AG10803 (cell line): Measurements from ENCODE around the gene FUT7.

Experiments used
- DNase-seq: peaks from one replicate; pipeline ENCODE4 v3.0.0; 2010; ENCODE audit warnings: low read depth
- H3K4me3 ChIP-seq: 2 replicates; pipeline ENCODE4 v1.5.1; 2011; ENCODE audit warnings: mild to moderate bottlenecking, low read length, control low read depth
- CTCF ChIP-seq: conservative IDR thresholded peaks from 2 replicates; pipeline ENCODE4 v1.5.1; 2011; ENCODE audit warnings: mild to moderate bottlenecking, low read length, control low read depth, inconsistent platforms

The FUT7 gene

DNA sequence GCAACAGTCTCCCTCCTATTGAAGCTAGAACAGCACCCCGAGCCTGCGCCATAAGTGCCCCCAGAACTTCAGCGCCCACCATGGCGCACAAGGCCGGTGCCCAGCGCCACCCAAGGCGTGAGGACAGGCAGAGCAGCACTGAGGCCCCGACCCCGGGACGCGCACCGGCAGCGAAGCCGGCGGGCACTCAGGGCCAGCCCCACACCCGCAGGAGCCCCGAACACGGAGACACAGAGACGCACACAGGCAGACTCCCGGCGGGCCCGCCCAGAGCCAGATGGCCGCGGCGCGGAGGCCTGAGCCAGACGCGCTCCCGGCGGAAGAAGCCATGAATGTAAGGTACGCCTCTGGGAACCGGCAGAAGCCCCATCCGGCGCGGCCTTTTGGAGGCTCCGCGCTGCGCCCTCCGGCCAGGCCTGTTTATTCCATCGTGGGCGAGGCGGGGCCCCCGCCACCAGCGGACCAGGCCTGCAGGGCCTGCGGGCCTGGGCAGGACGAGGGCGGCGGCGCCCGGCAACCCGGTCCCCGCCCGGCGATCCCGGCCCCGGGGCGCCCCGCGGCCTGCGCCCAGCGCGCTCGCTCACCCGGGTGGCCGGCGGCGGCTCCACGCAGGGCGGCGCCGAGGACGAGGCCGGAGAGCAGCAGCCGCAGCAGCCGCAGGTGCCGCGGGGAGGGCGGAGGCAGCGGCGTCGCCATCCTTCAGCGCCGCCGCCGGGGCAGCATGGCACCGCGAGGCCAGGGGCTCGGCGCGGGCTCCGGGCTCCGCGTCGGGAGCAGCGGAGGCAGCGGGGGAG lies 13.6 kb upstream of the FUT7 start:
- no peak for TF ChIP-seq CTCF
- peak; percentile 49 for DNase-seq
- H3K4me3 ChIP-seq, result peak overlapping the region; percentile 65

GRCh38 chr9:137044502-137045177 lies 12.8 kb upstream of the FUT7 start:
- no peak for DNase-seq
- H3K4me3 ChIP-seq, result peak overlapping the region; percentile 64
- no peak for TF ChIP-seq CTCF

GRCh38 chr9:137044037-137044436 lies 12.1 kb upstream of the FUT7 start:
- DNase-seq, result no peak
- H3K4me3 ChIP-seq, result peak overlapping the region; percentile 64
- TF ChIP-seq CTCF, result no peak

- TF ChIP-seq CTCF, result no peak
- DNase-seq, result no peak
- no peak overlapping the region for H3K4me3 ChIP-seq
Measured at GRCh38 chr9:137042751-137043727, 11.2 kb upstream of the FUT7 start.

- DNase-seq, result no peak
- no peak overlapping the region for H3K4me3 ChIP-seq
- no peak for TF ChIP-seq CTCF
Measured at GRCh38 chr9:137041124-137041523, 9.2 kb upstream of the FUT7 start.

DNA sequence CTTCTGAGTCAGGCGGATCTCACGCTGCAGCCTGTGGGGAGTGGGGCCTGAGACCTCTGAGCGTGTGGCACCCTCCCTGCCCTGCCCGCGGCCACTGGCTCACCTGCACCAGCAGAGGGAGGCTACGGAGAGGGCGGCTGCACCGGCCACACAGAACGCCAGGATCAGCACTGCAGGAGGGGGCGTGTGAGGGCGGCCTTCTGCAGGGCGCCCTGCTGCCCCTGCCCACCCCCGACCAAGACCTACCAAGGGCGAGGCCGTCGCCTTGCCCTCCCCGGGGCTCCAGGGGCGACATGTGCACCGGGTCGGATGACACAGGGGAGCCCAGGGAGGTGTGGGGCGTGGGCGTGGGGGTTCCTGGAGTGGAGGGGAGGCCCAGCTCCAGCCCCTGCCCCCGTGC lies 8.7 kb upstream of the FUT7 start:
- no peak for DNase-seq
- no peak for TF ChIP-seq CTCF
- H3K4me3 ChIP-seq, result no peak overlapping the region
